Neural crest cell (in vitro differentiated cells): ENCODE data around the gene POLN. TPM values are rescaled to one million over a fixed set of nuclear protein-coding genes. Genes with fewer than 3 reads are reported as not detected.
A peak's percentile ranks its signal among the peaks of the same experiment; 100 is the strongest.

ENCODE experiments used
- DNase-seq: peaks from one replicate; pipeline ENCODE4 v3.0.0; 2021; ENCODE audit warnings: low read depth, mixed read lengths, low spot score
- H3K27ac Mint-ChIP-seq: one replicate; pipeline ENCODE4 v1.8.0; 2021; ENCODE audit warnings: mild to moderate bottlenecking, mixed read lengths; ENCODE audit not compliant: unreplicated experiment
- H3K27me3 Mint-ChIP-seq: 2 replicates; pipeline ENCODE4 v1.8.0; 2021; ENCODE audit warnings: low read depth, mild to moderate bottlenecking, mixed read lengths
- H3K36me3 Mint-ChIP-seq: 2 replicates; pipeline ENCODE4 v1.8.0; 2021; ENCODE audit warnings: low read depth, mild to moderate bottlenecking, mixed read lengths
- H3K4me1 Mint-ChIP-seq: 2 replicates; pipeline ENCODE4 v1.8.0; 2021; ENCODE audit warnings: mixed read lengths
- H3K4me3 Mint-ChIP-seq: one replicate; pipeline ENCODE4 v1.8.0; 2021; ENCODE audit warnings: mild to moderate bottlenecking, mixed read lengths
- H3K9me3 Mint-ChIP-seq: 2 replicates; pipeline ENCODE4 v1.8.0; 2021; ENCODE audit warnings: mixed read lengths
- total RNA-seq: library from RNA; stranded (reverse); gene quantifications from 2 replicates; pipeline ENCODE4 v1.2.1, GENCODE V29; 2021
- TF ChIP-seq, protein P1 (sequence below): fragments of 200-600 bp; sonication (generic); conservative IDR thresholded peaks from 2 replicates; pipeline ENCODE4 v1.5.0; 2021; ENCODE audit warnings: antibody characterized with exemption, mild to moderate bottlenecking

POLN gene
- total RNA-seq, 1 donor from 2014 or later, result 5.6 TPM

DNA sequence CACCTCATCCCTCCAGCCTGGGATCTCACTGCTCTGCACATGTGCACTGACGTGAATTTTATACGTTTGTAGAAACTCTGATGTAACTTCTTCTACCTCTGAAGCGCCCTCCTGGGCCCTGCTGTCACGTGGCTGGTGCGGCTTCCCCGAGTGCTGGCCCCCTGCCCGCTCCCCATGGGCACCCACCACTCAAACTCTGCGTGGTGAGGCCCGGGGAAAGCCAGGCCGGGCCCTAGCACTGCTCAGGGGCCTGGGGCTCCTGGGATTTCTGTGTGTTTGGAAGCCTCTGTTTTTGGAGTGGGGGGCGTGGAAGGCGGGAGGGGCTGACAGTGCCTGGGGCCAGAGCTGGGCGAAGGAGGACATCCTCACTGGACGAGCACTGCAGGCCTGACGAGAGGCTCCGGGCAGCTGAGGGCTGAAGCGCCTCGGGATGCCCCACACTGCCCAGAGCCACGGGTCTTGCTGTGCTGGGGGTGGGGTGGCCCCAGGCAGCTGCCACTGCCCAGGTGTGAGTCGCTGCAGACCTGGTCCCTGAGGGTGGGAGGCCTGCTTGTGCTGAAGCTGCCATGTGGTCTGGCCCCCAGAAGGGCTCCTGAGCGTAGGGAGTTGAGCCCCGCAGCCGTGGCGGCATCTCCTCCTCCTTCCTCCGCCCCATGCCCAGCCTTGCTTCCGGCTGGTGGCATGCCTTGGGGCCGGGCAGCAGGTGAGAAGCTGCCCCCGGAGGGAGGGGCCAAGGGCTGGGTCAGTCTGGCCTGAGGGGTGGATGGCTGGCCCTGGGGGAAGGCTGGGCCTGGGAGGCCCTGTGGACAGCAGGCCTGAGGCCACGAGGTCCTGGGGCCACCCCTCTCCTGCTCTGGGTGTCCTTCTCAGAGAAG is 175.1 kb downstream of the POLN start:
- DNase-seq, result no peak
- Mint-ChIP-seq H3K36me3 (no peaks in the 10 kb centered on the region), H3K4me3 (no peak overlapping the region), H3K4me1 (peaks cover 19% of the 10 kb centered on the region), H3K9me3 (no peaks in the 10 kb centered on the region), H3K27me3 (peaks cover under 1% of the 10 kb centered on the region), H3K27ac (no peak overlapping the region)
- TF ChIP-seq, protein P1, sequence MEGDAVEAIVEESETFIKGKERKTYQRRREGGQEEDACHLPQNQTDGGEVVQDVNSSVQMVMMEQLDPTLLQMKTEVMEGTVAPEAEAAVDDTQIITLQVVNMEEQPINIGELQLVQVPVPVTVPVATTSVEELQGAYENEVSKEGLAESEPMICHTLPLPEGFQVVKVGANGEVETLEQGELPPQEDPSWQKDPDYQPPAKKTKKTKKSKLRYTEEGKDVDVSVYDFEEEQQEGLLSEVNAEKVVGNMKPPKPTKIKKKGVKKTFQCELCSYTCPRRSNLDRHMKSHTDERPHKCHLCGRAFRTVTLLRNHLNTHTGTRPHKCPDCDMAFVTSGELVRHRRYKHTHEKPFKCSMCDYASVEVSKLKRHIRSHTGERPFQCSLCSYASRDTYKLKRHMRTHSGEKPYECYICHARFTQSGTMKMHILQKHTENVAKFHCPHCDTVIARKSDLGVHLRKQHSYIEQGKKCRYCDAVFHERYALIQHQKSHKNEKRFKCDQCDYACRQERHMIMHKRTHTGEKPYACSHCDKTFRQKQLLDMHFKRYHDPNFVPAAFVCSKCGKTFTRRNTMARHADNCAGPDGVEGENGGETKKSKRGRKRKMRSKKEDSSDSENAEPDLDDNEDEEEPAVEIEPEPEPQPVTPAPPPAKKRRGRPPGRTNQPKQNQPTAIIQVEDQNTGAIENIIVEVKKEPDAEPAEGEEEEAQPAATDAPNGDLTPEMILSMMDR, result no peak

DNA sequence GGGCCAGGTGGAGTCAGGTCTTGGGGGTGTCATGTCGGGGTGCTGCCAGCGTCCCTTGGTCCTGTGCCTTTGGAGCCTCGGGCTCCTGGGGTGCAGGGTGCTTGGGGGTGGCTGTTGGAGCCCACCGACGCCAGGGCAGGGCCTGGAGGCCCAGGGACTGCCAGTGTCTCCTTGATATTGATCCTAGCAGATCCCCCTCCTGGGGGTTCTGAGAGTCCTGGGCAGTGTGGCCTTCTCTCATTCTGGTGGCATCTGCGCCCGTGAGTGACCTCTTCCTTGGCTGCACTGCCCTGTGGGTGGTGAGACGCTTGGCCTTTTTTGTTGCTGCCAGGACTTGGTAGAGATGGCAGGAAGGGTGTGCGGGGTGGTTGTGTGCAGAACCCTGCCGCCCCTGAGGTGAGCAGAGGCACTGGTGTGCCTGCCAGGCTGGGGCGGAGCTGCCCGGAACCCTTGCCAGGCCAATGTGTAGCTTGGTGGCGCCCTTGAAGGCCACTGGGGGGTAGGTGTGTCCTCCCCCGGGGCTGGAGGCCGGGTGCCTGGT is 175.8 kb downstream of the POLN start:
- no peak for DNase-seq
- TF ChIP-seq, protein P1, result no peak
- H3K27me3 Mint-ChIP-seq, result peaks cover 7% of the 10 kb centered on the region
- no peak overlapping the region for H3K4me3 Mint-ChIP-seq
- H3K36me3 Mint-ChIP-seq, result no peaks in the 10 kb centered on the region
- no peak overlapping the region for H3K27ac Mint-ChIP-seq
- peaks cover 12% of the 10 kb centered on the region for H3K4me1 Mint-ChIP-seq
- H3K9me3 Mint-ChIP-seq, result no peaks in the 10 kb centered on the region

DNA sequence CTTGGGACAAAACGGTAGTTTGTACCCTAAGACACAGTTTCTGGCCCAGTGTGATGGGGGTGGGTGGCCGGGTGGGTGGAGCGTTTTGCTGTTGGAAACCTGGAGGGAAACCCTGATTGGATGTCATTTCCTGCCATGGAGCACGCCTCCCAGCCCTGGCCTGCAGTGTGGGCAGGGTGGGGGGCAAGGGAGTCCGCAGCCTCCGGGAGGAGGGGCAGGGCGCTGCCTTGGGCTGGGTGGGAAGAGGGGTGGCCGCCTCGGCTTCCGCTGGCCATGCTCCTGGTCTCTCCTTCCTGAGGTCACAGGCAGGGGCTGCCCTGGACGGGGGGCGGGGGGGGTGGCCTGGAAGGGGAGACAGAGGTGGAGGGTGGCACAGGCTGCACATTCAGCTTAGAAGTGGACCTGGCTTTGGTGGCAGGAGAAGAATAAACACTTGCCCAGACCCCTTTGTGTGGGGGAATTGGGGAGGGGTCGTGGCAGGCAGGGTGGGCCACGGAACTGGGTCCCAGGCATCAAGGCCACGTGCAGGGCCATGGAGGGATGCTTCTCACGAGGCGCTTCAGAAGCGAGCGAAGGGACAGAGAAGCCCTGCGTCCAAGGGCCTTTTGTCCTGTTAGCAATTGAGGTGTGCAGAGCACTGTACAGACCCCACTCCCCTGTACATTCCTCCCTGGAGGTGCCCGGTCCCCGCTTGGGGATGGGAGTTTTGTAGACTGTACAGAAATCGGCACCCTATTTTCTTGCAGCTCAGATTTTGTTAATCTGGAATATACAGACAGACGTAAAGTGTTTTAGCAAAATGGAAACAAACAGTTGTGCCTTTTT is 176.6 kb downstream of the POLN start:
- Mint-ChIP-seq H3K9me3 (no peaks in the 10 kb centered on the region), H3K4me3 (peak overlapping the region; percentile 61), H3K4me1 (peaks cover 9% of the 10 kb centered on the region), H3K27ac (no peak overlapping the region), H3K36me3 (no peaks in the 10 kb centered on the region), H3K27me3 (peaks cover 12% of the 10 kb centered on the region)
- DNase-seq, result no peak
- TF ChIP-seq, protein P1, result no peak

DNA sequence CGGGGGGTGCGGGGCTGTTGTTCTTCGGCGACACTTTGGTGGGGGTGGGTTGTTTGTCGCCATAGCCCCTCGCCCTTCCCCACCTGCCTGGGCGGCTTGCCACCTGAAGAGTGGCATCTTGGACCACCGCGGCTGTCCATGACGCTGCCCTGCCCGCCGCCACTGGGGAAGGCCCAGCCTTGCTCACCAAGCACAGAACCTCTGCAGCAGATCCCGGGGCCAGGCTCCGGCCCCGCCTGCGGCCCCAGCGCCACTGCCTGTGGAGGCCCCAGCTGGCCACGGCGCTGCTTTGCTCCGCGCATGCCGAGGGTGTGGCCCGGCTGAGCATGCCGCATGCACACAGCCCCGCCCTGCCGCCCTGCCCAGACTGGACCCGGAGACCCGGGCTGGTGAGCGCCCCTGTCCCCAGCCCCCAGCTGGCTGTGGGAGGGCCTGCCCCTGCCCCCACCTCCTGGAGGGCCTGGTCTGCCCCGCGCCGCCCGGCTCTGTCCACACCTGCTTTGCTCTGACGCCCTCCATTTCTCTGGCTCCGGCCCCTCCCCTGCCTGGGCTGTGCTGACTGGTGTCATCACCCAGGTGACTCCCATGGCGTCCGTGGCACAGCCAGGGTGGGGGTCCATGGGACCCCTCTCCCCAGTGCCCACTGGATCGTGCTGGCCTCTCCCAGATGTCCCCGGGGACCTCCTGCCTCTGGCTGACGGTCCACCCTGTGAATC is 177.5 kb downstream of the POLN start:
- Mint-ChIP-seq H3K27ac (no peak overlapping the region), H3K4me3 (peak overlapping the region; percentile 38), H3K36me3 (no peaks in the 10 kb centered on the region), H3K4me1 (peaks cover 9% of the 10 kb centered on the region), H3K9me3 (no peaks in the 10 kb centered on the region), H3K27me3 (peaks cover 12% of the 10 kb centered on the region)
- no peak for DNase-seq
- TF ChIP-seq, protein P1, result no peak

DNA sequence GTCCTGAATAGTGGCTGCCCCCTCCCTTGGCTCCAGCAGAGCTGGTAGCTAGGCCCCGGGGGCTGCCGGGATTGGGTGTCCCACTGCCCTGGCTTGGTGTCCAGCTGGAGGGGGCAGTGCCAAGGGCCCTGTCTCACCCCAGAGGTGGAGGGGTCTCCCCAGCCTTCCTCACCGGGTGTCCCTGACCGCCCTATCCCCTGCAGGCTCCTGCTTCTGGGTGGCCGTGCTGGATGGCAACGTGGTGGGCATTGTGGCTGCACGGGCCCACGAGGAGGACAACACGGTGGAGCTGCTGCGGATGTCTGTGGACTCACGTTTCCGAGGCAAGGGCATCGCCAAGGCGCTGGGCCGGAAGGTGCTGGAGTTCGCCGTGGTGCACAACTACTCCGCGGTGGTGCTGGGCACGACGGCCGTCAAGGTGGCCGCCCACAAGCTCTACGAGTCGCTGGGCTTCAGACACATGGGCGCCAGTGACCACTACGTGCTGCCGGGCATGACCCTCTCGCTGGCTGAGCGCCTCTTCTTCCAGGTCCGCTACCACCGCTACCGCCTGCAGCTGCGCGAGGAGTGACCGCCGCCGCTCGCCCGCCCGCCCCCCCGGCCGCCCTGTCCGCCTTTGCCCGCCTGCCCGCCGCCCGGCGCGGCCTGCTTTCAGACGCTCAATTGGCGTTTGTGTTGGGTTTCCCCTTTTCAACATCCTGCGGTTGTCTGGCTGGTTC is 178.2 kb downstream of the POLN start:
- peaks cover 12% of the 10 kb centered on the region for H3K27me3 Mint-ChIP-seq
- H3K4me1 Mint-ChIP-seq, result peaks cover 9% of the 10 kb centered on the region
- no peak overlapping the region for H3K4me3 Mint-ChIP-seq
- H3K27ac Mint-ChIP-seq, result no peak overlapping the region
- no peaks in the 10 kb centered on the region for H3K9me3 Mint-ChIP-seq
- TF ChIP-seq, protein P1, result no peak
- no peak for DNase-seq
- H3K36me3 Mint-ChIP-seq, result no peaks in the 10 kb centered on the region
